Fibroblast of peridontal ligament (primary cell): ENCODE measurements around the gene SRPK2.
"Not testable (repeated sequence)": the region's sequence is repeated elsewhere in the genome, so short reads cannot be mapped to it uniquely, and the experiment has no call there.

Experiments
- DNase-seq: peaks from one replicate; pipeline ENCODE4 v3.0.0-alpha.2; 2010; ENCODE audit errors: extremely low read depth

Gene SRPK2

GRCh38 chr7:105376908-105377533, 11.7 kb downstream of the SRPK2 start:
- DNase-seq, result no peak

GRCh38 chr7:105369944-105370343, 18.8 kb downstream of the SRPK2 start:
- DNase-seq, result no peak

GRCh38 chr7:105367458-105367857, 21.3 kb downstream of the SRPK2 start:
- DNase-seq, result no peak

- DNase-seq, result no peak
Observed at GRCh38 chr7:105365541-105366534, 22.9 kb downstream of the SRPK2 start.

- DNase-seq, result no peak
Observed at GRCh38 chr7:105364684-105365083, 24.0 kb downstream of the SRPK2 start.

DNA sequence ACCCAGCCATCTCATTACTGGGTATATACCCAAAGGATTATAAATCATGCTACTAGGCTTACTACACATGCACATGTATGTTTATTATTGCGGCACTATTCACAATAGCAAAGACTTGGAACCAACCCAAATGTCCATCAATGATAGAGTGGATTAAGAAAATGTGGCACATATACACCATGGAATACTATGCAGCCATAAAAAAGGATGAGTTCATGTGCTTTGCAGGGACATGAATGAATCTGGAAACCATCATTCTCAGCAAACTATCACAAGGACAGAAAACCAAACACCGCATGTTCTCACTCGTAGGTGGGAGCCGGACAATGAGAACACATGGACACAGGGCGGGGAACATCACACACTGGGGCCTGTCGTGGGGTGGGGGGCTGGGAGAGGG, 25.1 kb downstream of the SRPK2 start:
- DNase-seq, result not testable (repeated sequence)

DNA sequence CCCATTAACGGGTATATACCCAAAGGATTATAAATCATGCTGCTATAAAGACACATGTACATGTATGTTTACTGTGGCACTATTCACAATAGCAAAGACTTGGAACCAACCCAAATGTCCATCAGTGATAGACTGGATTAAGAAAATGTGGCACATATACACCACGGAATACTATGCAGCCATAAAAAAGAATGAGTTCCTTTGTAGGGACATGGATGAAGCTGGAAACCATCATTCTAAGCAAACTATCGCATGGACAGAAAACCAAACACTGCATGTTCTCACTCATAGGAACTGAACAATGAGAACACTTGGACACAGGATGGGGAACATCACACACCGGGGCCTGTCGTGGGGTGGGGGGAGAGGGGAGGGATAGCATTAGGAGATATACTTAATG, 26.0 kb downstream of the SRPK2 start:
- DNase-seq, result not testable (repeated sequence)

DNA sequence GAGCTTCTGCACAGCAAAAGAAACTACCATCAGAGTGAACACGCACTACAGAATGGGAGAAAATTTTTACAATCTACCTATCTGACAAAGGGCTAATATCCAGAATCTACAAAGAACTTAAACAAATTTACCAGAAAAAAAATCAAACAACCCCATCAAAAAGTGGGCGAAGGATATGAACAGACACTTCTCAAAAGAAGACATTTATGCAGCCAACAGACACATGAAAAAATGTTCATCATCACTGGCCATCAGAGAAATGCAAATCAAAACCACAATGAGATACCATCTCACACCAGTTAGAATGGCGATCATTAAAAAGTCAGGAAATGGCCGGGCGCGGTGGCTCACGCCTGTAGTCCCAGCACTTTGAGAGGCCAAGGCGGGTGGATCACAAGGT, 26.7 kb downstream of the SRPK2 start:
- not testable (repeated sequence) for DNase-seq

GRCh38 chr7:105360149-105360548, 28.6 kb downstream of the SRPK2 start:
- not testable (repeated sequence) for DNase-seq

DNA sequence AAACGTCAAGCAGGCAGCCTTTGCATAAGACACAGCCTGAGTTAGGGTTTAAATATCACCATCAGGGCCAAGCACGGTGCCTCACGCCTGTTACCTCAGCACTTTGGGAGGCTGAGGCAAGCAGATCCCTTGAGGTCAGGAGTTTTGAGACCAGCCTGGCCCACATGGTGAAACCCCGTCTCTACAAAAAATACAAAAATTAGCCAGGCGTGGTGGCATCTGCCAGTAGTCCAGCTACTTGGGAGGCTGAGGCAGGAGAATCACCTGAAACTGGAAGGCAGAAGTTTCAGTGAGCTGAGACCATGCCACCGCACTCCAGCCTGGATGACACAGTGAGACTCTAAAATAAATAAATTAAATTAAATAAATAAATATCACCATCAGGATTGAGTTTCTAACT, 33.0 kb downstream of the SRPK2 start:
- DNase-seq, result no peak

DNA sequence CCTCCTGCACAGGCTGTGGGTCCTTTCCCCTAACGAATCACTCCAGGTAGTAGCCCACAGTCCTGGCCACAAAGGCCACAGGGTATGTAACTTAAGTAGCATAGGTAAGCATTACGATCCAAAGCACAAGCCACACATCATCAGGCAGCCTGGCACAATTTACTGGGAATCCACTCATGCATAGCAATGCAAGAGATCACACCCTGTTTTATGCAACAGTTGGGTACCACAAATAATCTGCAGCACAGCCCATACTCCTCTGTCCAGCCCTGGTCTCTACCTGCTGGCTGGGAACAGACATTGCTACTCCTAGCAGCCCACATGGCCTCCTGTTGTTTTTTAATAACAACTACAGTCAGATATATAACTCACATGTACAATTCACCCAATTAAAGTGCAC, 34.3 kb downstream of the SRPK2 start:
- DNase-seq, result no peak

- DNase-seq, result peak; percentile 69
Observed at GRCh38 chr7:105353752-105354328, 34.9 kb downstream of the SRPK2 start.

GRCh38 chr7:105352901-105353668, 35.6 kb downstream of the SRPK2 start:
- no peak for DNase-seq

DNA sequence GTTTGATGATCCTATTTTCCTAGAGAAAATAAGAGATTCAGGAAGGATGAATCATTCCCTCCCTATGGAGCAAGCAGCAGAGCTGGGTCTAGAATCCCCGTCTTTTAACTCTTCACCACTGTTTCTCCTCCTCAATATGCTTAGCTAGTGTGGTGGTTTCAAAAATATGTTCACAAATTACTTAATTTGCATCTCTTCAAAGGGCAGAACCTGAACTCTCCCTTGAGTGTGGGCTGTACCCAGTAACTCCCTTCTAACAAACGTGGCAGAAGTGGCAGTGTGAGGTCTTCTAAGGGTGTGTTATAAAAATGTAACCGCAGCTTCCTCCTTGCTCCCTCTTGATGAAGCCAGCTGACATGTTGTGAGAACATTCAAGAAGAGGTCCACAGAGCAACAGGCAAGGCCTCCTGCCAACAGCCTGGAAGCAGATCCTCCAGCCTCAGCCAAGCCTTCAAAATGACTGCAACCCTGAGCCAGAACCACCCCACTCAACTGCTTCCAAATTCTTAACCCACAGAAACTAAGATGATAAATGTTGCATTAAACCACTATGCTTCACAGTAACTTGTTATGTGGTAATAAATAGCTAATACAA, 36.6 kb downstream of the SRPK2 start:
- DNase-seq, result peak; percentile 98

GRCh38 chr7:105350906-105351305, 37.8 kb downstream of the SRPK2 start:
- DNase-seq, result no peak

- not testable (repeated sequence) for DNase-seq
Observed at GRCh38 chr7:105348177-105348576, 40.5 kb downstream of the SRPK2 start.

DNA sequence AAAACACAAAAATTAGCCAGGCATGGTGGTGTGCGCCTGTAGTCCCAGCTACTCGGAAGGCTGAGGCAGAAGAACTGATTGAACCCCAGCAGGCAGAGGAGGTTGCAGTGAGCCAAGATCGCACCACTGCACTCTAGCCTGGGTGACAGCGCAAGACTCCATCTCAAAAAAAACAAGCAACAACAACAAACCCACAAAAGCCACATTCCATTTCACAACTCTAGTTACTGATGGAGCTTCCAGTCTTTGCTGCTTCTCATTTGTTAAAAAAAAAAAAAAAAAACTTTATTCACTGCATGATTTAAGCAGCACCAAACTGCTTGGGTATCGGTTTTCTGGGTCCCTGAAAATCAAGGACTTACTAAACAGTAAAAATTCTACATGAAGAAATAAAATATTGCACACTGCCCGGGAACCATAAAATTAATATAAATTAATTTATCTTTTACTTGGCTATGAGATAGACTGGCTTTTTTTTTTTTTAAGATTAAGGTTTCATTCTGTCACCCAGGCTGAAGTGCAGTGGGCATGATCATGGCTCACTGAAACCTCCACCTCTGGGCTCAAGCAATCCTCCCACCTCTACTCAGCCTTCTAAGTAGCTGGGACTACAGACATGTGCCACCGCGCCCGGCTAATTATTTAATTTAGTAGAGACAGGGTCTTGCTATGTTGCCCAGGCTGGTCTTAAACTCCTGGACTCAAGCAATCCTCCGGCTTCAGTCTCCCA, 42.0 kb downstream of the SRPK2 start:
- DNase-seq, result no peak

- no peak for DNase-seq
Observed at GRCh38 chr7:105346138-105346537, 42.6 kb downstream of the SRPK2 start.

DNA sequence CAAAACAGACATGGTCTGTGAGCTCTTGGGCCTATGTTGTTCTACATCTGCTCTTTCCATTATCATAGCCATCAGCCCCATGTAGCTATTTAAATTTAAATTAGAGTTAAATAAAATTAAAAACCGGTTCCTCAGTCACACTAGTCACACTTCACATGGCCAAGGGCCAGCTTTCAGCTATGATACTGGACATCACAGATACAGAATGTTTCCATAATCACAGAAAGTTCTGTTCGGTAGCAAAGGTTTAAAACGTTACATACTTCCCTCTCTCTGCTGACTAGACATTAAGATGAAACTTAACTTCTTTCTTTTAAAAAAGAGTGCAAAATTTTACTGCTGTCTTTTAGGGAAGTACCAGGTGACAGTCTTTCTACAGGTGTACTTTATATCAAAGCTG, 43.0 kb downstream of the SRPK2 start:
- no peak for DNase-seq

GRCh38 chr7:105345003-105345402, 43.7 kb downstream of the SRPK2 start:
- no peak for DNase-seq
